BLaER1 (cell line): ENCODE measurements around the gene ACTN4.

Experiments used
- H3K27ac ChIP-seq: shearing (Covaris generic); formaldehyde crosslinking; 2 replicates; pipeline ENCODE4 v1.8.1; 2022
- H3K27me3 ChIP-seq: shearing (Covaris generic); formaldehyde crosslinking; 2 replicates; pipeline ENCODE4 v1.8.1; 2022
- H3K36me3 ChIP-seq: shearing (Covaris generic); formaldehyde crosslinking; 2 replicates; pipeline ENCODE4 v1.8.1; 2022
- H3K4me1 ChIP-seq: shearing (Covaris generic); formaldehyde crosslinking; 2 replicates; pipeline ENCODE4 v1.8.1; 2022
- H3K4me2 ChIP-seq: shearing (Covaris generic); formaldehyde crosslinking; 2 replicates; pipeline ENCODE4 v1.8.1; 2022
- H3K4me3 ChIP-seq: shearing (Covaris generic); formaldehyde crosslinking; 2 replicates; pipeline ENCODE4 v1.8.1; 2022
- H3K9ac ChIP-seq: shearing (Covaris generic); formaldehyde crosslinking; 2 replicates; pipeline ENCODE4 v1.8.1; 2022
- H3K9me3 ChIP-seq: shearing (Covaris generic); formaldehyde crosslinking; 2 replicates; pipeline ENCODE4 v1.8.1; 2022
- H4K20me1 ChIP-seq: shearing (Covaris generic); formaldehyde crosslinking; 2 replicates; pipeline ENCODE4 v1.8.1; 2022
- Cebpa-rat ChIP-seq: shearing (Covaris generic); IDR thresholded peaks from 2 replicates; pipeline ENCODE4 v1.8.1; 2022

Gene ACTN4

GRCh38 chr19:38714354-38714778 lies 66.9 kb downstream of the ACTN4 start:
- Histone ChIP-seq H3K27ac (no peak overlapping the region), H3K36me3 (peaks cover 100% of the 10 kb centered on the region), H3K27me3 (no peaks in the 10 kb centered on the region), H3K9me3 (no peaks in the 10 kb centered on the region), H3K9ac (no peak overlapping the region), H3K4me3 (no peak overlapping the region), H3K4me1 (no peaks in the 10 kb centered on the region), H3K4me2 (no peak overlapping the region), H4K20me1 (0 out of 2 replicates have a peak, but pooled peaks cover 11% of the 10 kb centered on the region)
- TF ChIP-seq Cebpa-rat = no peak

DNA sequence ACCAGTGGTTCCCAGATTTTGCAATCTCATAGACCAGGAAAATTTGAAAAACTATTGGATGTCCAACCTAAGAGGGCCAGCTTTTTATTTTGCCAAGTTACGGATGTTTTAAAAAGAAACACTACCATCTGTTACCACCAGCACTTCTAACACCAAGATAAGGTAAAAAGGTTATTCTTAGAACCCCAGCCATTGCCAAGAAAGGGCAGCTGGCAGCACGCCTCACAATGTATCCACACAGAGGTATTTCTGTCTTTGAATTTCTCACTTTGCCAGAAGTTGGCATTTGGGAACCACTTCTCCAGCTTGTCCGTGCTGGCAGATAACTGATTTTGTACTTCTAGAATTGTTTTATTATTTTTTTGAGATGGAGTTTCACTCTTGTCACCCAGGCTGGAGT lies 68.1 kb downstream of the ACTN4 start:
- Histone ChIP-seq H3K27me3 (no peaks in the 10 kb centered on the region), H3K4me1 (peaks cover 11% of the 10 kb centered on the region), H3K4me2 (no peak overlapping the region), H3K9me3 (no peaks in the 10 kb centered on the region), H3K4me3 (no peak overlapping the region), H3K9ac (no peak overlapping the region), H3K27ac (no peak overlapping the region), H3K36me3 (peaks cover 100% of the 10 kb centered on the region), H4K20me1 (0 out of 2 replicates have a peak, but pooled peaks cover 11% of the 10 kb centered on the region)
- TF ChIP-seq Cebpa-rat = no peak

- H3K9me3 ChIP-seq = no peaks in the 10 kb centered on the region
- no peak for TF ChIP-seq Cebpa-rat
Measured at GRCh38 chr19:38717051-38717450, 69.6 kb downstream of the ACTN4 start.

DNA sequence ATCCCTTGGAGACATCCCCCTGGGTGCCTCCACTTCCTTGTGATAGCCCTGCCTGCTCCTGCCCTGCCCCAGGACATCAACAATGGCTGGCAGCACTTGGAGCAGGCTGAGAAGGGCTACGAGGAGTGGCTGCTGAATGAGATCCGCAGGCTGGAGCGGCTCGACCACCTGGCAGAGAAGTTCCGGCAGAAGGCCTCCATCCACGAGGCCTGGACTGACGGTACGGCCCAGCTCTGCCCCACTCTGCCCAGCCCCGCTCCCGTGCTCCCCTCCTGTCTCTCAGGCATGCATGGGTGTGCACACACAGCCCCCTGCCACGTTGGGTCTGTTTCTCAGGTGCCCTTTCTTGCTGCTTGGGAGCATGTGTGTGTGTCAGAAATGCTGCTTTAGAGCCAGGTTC lies 70.4 kb downstream of the ACTN4 start:
- Histone ChIP-seq H3K4me2 (no peak overlapping the region), H3K9me3 (no peaks in the 10 kb centered on the region), H3K4me3 (no peak overlapping the region), H4K20me1 (no peaks in the 10 kb centered on the region), H3K9ac (no peak overlapping the region), H3K36me3 (peaks cover 100% of the 10 kb centered on the region), H3K27ac (no peak overlapping the region), H3K4me1 (peaks cover 34% of the 10 kb centered on the region), H3K27me3 (no peaks in the 10 kb centered on the region)
- TF ChIP-seq Cebpa-rat = no peak

More at GRCh38 chr19:38717051-38717450, 69.6 kb downstream of the ACTN4 start:
- Histone ChIP-seq H3K27ac (no peak overlapping the region), H3K9ac (no peak overlapping the region), H3K4me1 (peaks cover 26% of the 10 kb centered on the region), H3K27me3 (no peaks in the 10 kb centered on the region), H3K4me3 (no peak overlapping the region), H3K36me3 (peaks cover 100% of the 10 kb centered on the region), H4K20me1 (0 out of 2 replicates have a peak, but pooled peaks cover 2% of the 10 kb centered on the region), H3K4me2 (no peak overlapping the region)

- Histone ChIP-seq H3K9ac (no peak overlapping the region), H3K4me1 (peaks cover 37% of the 10 kb centered on the region), H3K4me3 (no peak overlapping the region), H3K9me3 (no peaks in the 10 kb centered on the region), H3K27ac (no peak overlapping the region), H3K4me2 (no peak overlapping the region), H3K27me3 (no peaks in the 10 kb centered on the region), H4K20me1 (no peaks in the 10 kb centered on the region), H3K36me3 (peaks cover 100% of the 10 kb centered on the region)
- no peak for TF ChIP-seq Cebpa-rat
Measured at GRCh38 chr19:38718747-38719543, 71.5 kb downstream of the ACTN4 start.

GRCh38 chr19:38719761-38720558 lies 72.5 kb downstream of the ACTN4 start:
- H3K4me1 ChIP-seq = peaks cover 37% of the 10 kb centered on the region
- no peak overlapping the region; the same call in 1 of the 2 replicates for H3K9ac ChIP-seq
- H3K4me2 ChIP-seq = no peak overlapping the region
- no peaks in the 10 kb centered on the region for H3K9me3 ChIP-seq
- H3K27me3 ChIP-seq = no peaks in the 10 kb centered on the region
- TF ChIP-seq Cebpa-rat = no peak
- H4K20me1 ChIP-seq = no peaks in the 10 kb centered on the region
- peaks cover 100% of the 10 kb centered on the region for H3K36me3 ChIP-seq
- H3K27ac ChIP-seq = peak overlapping the region; percentile 13; the same call in 1 of the 2 replicates
- no peak overlapping the region for H3K4me3 ChIP-seq

DNA sequence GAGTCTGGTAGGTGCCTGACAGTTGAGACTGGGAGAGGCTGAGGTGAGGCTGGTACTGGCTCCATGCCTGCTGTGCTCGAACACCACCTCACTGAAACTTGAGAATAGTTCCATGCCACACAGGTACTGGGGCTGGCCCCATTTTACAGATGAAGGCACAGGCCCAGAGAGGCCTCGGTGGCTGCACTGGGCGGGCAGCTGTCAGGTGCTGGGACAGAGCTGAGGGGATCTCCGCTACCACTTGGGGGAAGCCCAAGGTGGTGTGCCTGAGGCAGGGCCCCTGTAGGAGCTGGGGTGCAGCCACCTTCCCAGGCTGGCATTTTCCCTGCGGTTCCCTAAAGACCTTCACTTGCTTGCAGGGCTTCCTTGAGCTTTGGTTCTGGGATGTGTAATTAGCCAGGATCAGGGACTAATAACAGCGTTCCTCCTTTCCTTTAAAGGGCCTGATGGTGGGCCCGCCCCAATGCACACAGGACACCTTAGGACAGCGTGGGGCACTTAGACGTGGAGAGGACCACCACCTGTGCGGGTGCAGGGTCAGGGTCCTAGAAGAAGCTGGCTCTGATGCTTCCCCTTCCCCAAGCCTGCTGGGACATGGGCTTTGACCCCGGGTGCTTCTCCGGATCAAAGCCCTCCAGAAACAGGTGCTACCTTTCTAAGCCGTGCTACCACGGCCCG lies 73.2 kb downstream of the ACTN4 start:
- Histone ChIP-seq H3K4me3 (no peak overlapping the region), H3K4me2 (no peak overlapping the region), H3K36me3 (peaks cover 100% of the 10 kb centered on the region), H4K20me1 (no peaks in the 10 kb centered on the region), H3K4me1 (peaks cover 37% of the 10 kb centered on the region), H3K9ac (no peak overlapping the region; the same call in 1 of the 2 replicates), H3K27ac (peak overlapping the region; percentile 62), H3K27me3 (no peaks in the 10 kb centered on the region), H3K9me3 (no peaks in the 10 kb centered on the region)
- no peak for TF ChIP-seq Cebpa-rat

DNA sequence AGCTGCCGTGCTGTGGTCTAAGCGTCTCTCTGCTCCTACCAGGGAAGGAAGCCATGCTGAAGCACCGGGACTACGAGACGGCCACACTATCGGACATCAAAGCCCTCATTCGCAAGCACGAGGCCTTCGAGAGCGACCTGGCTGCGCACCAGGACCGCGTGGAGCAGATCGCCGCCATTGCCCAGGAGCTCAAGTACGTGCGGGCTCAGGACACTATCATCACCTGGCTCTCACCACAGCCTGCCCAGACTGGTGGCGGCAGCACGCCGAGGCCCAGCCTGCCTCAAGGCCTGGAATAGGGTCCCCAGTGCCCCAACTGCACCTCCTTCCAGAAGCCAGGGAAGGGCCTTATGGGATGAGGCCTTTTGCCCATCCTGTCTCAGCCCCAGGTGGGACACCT lies 74.0 kb downstream of the ACTN4 start:
- Histone ChIP-seq H3K27ac (peak overlapping the region; percentile 62), H4K20me1 (no peaks in the 10 kb centered on the region), H3K9me3 (no peaks in the 10 kb centered on the region), H3K4me3 (no peak overlapping the region), H3K36me3 (peaks cover 100% of the 10 kb centered on the region), H3K9ac (peak overlapping the region; percentile 70), H3K4me2 (peak overlapping the region; percentile 73), H3K4me1 (peaks cover 37% of the 10 kb centered on the region), H3K27me3 (no peaks in the 10 kb centered on the region)
- no peak for TF ChIP-seq Cebpa-rat

DNA sequence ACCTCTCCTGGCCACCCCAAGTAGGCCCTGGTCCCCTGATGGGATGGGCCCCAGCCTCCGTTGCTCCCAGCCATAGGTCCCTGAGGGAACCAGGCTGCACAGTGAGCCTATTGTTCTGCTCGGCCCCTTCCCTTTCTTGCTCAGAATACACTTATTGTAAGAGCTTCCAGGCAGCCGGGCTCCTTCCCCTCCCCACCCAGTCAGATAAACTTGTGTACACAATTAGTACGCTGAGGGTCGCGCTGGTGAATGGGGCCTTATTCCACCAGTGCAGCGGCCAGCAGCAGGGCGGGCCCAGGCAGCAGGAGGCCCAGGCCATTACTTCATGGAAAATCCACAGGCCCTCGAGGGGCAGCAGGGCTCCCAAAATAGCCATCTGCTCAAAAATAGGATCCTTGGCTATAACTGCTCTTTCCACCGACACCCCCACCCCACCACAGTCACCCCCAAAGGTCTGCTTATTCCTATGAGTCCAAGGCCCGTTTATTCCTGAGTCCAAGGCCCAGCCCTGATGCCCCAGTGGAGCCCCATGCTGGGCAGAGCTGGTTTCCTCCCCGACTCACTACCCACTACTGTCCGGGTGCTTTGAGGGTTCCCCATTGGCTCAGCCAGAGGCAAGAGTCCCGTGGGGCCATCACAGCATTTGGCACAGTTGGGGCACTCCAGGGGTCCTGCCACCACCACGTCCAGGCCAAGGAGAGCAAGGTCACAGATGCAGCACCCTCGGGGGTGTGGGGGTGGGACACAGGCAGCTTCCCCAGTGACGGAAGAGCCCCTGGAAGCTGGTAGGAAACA lies 74.7 kb downstream of the ACTN4 start:
- no peak overlapping the region for H3K4me3 ChIP-seq

More for the DNA sequence above, 74.7 kb downstream of the ACTN4 start:
- H3K9ac ChIP-seq = peak overlapping the region; percentile 70
- peaks cover 37% of the 10 kb centered on the region for H3K4me1 ChIP-seq
- no peaks in the 10 kb centered on the region for H3K9me3 ChIP-seq
- H3K4me2 ChIP-seq = peak overlapping the region; percentile 73
- peaks cover 100% of the 10 kb centered on the region for H3K36me3 ChIP-seq
- H3K27ac ChIP-seq = peak overlapping the region; percentile 62
- H3K27me3 ChIP-seq = no peaks in the 10 kb centered on the region
- H4K20me1 ChIP-seq = no peaks in the 10 kb centered on the region
- TF ChIP-seq Cebpa-rat = no peak
